Kidney (tissue), 14 donors: ENCODE data around the gene CNTNAP4. TPM values are rescaled to one million over a fixed set of nuclear protein-coding genes. Genes with fewer than 3 reads are reported as not detected.
A peak's percentile ranks its signal among the peaks of the same experiment; 100 is the strongest.

Source experiments
- DNase-seq, 5 donors: peaks; one replicate each; pipeline ENCODE4 v3.0.0-alpha.2; 2013 to 2020
- FAIRE-seq: peaks from 2 replicates; lab custom pipeline; 2012; peaks lifted over from hg19 to GRCh38; lab: Jason Lieb, UNC
- H3K27ac ChIP-seq, 2 donors: one replicate each; pipeline ENCODE4 v1.7.0; 2013; ENCODE audit warnings: low read depth in 2 of 2, low read length in 2 of 2, inconsistent platforms in 1 of 2
- H3K27me3 ChIP-seq: one replicate; pipeline ENCODE4 v1.7.1; 2013; ENCODE audit warnings: low read length, inconsistent platforms; ENCODE audit not compliant: control insufficient read depth, insufficient read depth
- H3K36me3 ChIP-seq, 3 donors: one replicate each; pipeline versions ENCODE4 v1.7.0 to v1.7.1; 2013; ENCODE audit warnings: low read length in 3 of 3, control low read depth in 1 of 3, inconsistent platforms in 1 of 3; ENCODE audit not compliant: insufficient read depth in 3 of 3, control insufficient read depth in 2 of 3
- H3K4me1 ChIP-seq, 3 donors: one replicate each; pipeline versions ENCODE4 v1.7.0 to v1.7.1; 2013; ENCODE audit warnings: low read length in 3 of 3, inconsistent platforms in 1 of 3, low read depth in 1 of 3; ENCODE audit not compliant: control insufficient read depth in 2 of 3, insufficient read depth in 2 of 3
- H3K4me3 ChIP-seq, 3 donors: one replicate each; pipeline versions ENCODE4 v1.7.0 to v1.8.1; 2013; ENCODE audit warnings: low read length in 3 of 3, control low read depth in 1 of 3, inconsistent platforms in 1 of 3
- H3K9ac ChIP-seq, 3 donors: one replicate each; pipeline versions ENCODE4 v1.7.0 to v1.7.1; 2013; ENCODE audit warnings: low read length in 3 of 3, control low read depth in 1 of 3, inconsistent platforms in 1 of 3
- H3K9me3 ChIP-seq, 3 donors: one replicate each; pipeline versions ENCODE4 v1.7.0 to v1.7.1; 2013; ENCODE audit warnings: low read length in 3 of 3, control low read depth in 1 of 3, inconsistent platforms in 1 of 3; ENCODE audit not compliant: control insufficient read depth in 2 of 3, insufficient read depth in 1 of 3
- intact Hi-C: fragments of 100-400 bp; cut with DNase I; formaldehyde crosslinking; loops from one replicate; pipeline ENCODE4 v1.11.1; 2022
- polyA plus RNA-seq: library from polyadenylated mRNA; stranded (reverse); fragments of 350-450 nt; fragmentation: Illumina TruSeq; extraction: RNeasy Lipid Tissue Mini Kit (QIAGEN cat#74804); gene quantifications from one replicate; pipeline ENCODE4 v1.2.3, GENCODE V29; 2014; ENCODE audit warnings: low read depth, low replicate concordance; ENCODE audit not compliant: insufficient read depth
- total RNA-seq: library from RNA; stranded (reverse); fragmentation: NEBNext Ultra II Directional; extraction: Animal tissue kit (Norgen Biotek cat#: 25700); gene quantifications from one replicate; pipeline ENCODE4 v1.2.1, GENCODE V29; 2021
- TF ChIP-seq, protein P1 (sequence below): IDR thresholded peaks from 3 replicates; pipeline ENCODE4 v1.5.1; 2012; ENCODE audit warnings: mild to moderate bottlenecking, moderate library complexity, borderline replicate concordance; ENCODE audit not compliant: insufficient read depth; ENCODE audit errors: extremely low read depth
- donor health status: control.
- donor health status: control.
- donor health status: control.
- donor health status: control.
- donor health status: control.
- donor health status: DM: yes; HTN: yes; CAD: no.
- donor health status: Normal renal cell carcinoma (clear cell type).

CNTNAP4 gene
- total and polyA plus RNA-seq, 2 donors from 2014 or later, result not detected

DNA sequence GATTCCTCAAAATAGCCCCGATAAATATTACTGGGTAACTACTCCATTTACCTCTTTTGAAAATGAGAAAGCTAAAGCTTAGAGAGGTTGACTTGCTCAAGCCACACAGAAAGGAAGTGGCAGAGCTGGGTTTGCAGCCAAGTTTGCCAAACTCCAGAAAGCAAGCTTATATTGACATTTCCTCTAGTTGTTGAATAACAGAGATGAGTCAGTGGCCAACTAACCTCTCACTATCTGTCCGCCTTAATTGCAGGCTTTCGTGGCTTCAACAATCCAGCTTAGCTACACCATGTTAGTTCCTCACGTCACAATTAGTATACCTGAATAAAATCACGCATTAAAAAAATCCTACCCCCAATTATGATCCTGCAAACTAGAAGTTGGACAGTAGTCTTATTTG lies 151.7 kb downstream of the CNTNAP4 start:
- H3K27ac ChIP-seq, result no peak overlapping the region
- H3K4me3 ChIP-seq, result no peak overlapping the region
- DNase-seq (peak in 1 of 5 donors; percentile 2), FAIRE-seq (no peak)
- H3K27me3 ChIP-seq, result no peaks in the 10 kb centered on the region
- H3K9ac ChIP-seq, result no peak overlapping the region
- no peaks in the 10 kb centered on the region for H3K4me1 ChIP-seq
- no peaks in the 10 kb centered on the region for H3K9me3 ChIP-seq
- intact Hi-C loops, result no loop called here
- no peaks in the 10 kb centered on the region for H3K36me3 ChIP-seq
- TF ChIP-seq, protein P1, sequence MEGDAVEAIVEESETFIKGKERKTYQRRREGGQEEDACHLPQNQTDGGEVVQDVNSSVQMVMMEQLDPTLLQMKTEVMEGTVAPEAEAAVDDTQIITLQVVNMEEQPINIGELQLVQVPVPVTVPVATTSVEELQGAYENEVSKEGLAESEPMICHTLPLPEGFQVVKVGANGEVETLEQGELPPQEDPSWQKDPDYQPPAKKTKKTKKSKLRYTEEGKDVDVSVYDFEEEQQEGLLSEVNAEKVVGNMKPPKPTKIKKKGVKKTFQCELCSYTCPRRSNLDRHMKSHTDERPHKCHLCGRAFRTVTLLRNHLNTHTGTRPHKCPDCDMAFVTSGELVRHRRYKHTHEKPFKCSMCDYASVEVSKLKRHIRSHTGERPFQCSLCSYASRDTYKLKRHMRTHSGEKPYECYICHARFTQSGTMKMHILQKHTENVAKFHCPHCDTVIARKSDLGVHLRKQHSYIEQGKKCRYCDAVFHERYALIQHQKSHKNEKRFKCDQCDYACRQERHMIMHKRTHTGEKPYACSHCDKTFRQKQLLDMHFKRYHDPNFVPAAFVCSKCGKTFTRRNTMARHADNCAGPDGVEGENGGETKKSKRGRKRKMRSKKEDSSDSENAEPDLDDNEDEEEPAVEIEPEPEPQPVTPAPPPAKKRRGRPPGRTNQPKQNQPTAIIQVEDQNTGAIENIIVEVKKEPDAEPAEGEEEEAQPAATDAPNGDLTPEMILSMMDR, result no peak

DNA sequence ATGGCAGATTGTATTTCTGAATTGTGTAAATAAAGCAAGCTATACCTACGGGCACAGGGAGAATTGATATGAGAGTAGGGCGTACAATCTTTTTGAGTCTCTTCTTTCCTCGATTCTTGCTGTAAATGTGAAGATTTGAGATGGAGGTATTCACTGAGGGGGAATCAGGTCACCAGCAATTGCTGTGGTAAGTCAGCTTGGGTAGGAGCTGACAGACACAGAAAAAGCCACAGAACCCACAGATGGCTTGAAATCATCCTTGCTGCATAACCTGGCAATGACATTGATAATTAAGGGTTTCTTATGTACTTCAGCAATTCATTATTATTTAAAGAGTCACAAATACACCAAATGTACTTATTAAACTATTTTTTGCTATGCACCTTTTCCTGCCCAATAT lies 164.2 kb downstream of the CNTNAP4 start:
- H3K9me3 ChIP-seq, result no peaks in the 10 kb centered on the region
- DNase-seq, result no peak
- no peak overlapping the region for H3K27ac ChIP-seq
- TF ChIP-seq, protein P1, result no peak
- no peaks in the 10 kb centered on the region for H3K36me3 ChIP-seq
- H3K9ac ChIP-seq, result no peak overlapping the region
- H3K4me1 ChIP-seq, result no peaks in the 10 kb centered on the region
- H3K4me3 ChIP-seq, result no peak overlapping the region
- H3K27me3 ChIP-seq, result no peaks in the 10 kb centered on the region
- no peak for FAIRE-seq
- intact Hi-C loops, result no loop called here

DNA sequence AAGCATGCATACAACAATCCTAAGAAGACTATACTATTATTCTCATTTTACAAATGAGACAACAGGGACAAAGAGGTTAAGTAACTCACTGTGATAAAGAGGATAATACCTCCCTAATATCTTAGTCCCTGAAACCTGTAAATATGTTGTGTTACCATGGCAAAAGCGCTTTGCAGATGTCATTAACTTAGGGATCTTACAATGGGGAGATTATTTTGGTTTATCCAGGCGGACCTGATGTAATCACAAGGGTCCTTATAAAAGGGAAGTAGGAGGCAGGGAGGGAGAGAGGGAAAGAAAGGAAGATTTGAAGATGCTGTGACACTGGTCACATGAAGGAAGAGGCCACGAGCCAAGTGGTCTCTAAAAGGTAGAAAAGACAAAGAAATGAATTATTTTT lies 164.7 kb downstream of the CNTNAP4 start:
- no peak for DNase-seq
- TF ChIP-seq, protein P1, result no peak
- Histone ChIP-seq H3K4me3 (no peak overlapping the region), H3K27me3 (no peaks in the 10 kb centered on the region), H3K9ac (no peak overlapping the region), H3K36me3 (no peaks in the 10 kb centered on the region), H3K9me3 (no peaks in the 10 kb centered on the region), H3K27ac (no peak overlapping the region), H3K4me1 (no peaks in the 10 kb centered on the region)
- intact Hi-C loops, result no loop called here
- FAIRE-seq, result no peak

DNA sequence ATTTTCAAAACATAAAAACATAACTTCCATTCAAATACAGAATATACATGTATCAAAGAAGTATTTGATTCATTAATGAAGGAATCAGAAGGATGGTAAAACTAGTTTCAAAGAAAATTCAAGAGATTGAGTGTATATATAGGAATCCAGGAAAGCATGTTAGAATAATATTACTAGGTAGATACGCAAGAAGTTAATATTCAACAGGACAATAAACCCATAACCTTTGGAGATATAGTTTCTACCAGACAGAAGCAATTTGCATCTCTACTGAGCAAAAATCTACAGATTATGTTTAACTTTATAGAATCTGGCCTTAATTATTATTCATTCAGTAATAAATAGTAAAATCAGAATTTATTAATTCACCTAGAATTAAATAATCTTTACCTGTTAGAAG lies 166.8 kb downstream of the CNTNAP4 start:
- TF ChIP-seq, protein P1, result no peak
- no peak overlapping the region for H3K9ac ChIP-seq
- FAIRE-seq, result no peak
- intact Hi-C loops, result no loop called here
- H3K4me3 ChIP-seq, result no peak overlapping the region
- no peaks in the 10 kb centered on the region for H3K27me3 ChIP-seq
- no peaks in the 10 kb centered on the region for H3K4me1 ChIP-seq
- no peaks in the 10 kb centered on the region for H3K9me3 ChIP-seq
- no peaks in the 10 kb centered on the region for H3K36me3 ChIP-seq
- no peak overlapping the region for H3K27ac ChIP-seq
- no peak for DNase-seq
